NCI-H526 treated with DMSO at 0.1 percent for 48 hours (cell line): ENCODE measurements around the gene SPPL2B.
"Not testable (repeated sequence)": the region's sequence is repeated elsewhere in the genome, so short reads cannot be mapped to it uniquely, and the experiment has no call there.

Experiments used
- DNase-seq: peaks from one replicate; lab custom pipeline; 2025; lab: John Stamatoyannopoulos, UW

SPPL2B gene, protein sequence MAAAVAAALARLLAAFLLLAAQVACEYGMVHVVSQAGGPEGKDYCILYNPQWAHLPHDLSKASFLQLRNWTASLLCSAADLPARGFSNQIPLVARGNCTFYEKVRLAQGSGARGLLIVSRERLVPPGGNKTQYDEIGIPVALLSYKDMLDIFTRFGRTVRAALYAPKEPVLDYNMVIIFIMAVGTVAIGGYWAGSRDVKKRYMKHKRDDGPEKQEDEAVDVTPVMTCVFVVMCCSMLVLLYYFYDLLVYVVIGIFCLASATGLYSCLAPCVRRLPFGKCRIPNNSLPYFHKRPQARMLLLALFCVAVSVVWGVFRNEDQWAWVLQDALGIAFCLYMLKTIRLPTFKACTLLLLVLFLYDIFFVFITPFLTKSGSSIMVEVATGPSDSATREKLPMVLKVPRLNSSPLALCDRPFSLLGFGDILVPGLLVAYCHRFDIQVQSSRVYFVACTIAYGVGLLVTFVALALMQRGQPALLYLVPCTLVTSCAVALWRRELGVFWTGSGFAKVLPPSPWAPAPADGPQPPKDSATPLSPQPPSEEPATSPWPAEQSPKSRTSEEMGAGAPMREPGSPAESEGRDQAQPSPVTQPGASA

DNA sequence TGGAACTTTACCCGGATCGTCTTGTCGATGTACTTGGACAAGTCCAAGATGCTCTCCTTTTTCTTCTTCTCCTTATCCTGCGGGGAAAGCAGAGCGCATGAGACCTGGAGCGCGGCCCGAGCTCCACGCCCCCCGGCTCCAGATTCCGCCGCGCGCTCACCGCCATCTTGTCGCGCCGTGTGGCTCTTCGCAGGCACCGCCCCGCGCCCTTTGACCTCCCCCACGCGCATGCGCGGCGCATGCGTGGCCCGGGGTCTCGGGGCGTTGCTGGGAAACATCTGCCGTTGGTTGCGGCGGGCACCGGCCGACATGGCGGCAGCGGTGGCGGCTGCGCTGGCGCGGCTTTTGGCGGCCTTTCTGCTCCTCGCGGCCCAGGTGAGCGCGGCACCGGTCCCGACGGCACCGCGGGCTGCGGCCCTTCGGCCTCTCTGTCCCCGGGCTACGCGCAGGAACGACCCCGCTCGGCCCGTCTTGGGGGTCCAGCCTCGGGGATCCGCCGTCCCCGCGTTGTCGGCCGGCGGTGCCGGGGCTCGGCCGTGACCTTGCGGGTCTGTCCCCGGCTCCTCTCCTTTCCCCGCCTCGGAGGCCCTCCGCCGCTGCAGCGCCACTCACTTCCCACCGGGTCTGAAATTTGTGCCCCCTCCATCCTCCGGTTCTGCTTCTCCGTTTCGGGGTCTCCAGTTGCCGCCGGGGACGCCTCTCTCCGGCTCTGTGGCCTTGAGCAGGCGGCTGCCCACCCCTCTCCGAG lies at the start of gene SPPL2B, which contains the start of gene LSM7:
Gene SPPL2B (plus strand): TSS at position 284 of the 748 bp plus-strand sequence. CDS start 26 bp downstream, at position 310.
Gene LSM7 (minus strand): TSS at position 186 of the 748 bp plus-strand sequence. CDS start 20 bp downstream, at position 166.
- peak; percentile 56 for DNase-seq

DNA sequence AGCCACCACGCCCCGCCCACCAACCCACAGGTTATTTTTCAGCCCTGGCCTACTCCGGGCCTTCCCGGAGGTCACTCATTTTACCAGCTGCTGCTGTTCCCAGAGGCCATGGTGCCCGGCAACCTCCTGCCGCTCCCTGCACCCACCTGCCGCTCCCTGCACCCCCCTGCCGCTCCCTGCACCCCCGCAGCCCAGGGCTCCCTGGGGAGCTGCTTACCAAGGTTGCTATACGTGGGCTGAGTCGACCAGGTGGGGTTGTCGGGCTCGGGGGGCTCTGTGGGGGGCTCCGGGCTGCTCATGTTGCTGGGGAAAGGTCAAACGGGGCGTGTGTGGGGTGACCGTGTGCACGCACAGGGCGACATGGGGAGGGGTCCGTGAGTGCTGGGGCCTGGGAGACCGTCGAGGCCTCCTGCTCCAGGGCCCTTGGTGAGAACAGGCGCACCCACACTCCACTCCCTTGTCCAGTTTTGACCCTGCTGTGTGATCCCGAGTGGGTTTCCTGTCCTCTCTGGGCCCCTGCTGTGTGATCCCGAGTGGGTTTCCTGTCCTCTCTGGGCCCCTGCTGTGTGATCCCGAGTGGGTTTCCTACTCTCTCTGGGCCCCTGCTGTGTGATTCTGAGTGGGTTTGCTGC lies 47.7 kb upstream of the SPPL2B start:
- DNase-seq = no peak

DNA sequence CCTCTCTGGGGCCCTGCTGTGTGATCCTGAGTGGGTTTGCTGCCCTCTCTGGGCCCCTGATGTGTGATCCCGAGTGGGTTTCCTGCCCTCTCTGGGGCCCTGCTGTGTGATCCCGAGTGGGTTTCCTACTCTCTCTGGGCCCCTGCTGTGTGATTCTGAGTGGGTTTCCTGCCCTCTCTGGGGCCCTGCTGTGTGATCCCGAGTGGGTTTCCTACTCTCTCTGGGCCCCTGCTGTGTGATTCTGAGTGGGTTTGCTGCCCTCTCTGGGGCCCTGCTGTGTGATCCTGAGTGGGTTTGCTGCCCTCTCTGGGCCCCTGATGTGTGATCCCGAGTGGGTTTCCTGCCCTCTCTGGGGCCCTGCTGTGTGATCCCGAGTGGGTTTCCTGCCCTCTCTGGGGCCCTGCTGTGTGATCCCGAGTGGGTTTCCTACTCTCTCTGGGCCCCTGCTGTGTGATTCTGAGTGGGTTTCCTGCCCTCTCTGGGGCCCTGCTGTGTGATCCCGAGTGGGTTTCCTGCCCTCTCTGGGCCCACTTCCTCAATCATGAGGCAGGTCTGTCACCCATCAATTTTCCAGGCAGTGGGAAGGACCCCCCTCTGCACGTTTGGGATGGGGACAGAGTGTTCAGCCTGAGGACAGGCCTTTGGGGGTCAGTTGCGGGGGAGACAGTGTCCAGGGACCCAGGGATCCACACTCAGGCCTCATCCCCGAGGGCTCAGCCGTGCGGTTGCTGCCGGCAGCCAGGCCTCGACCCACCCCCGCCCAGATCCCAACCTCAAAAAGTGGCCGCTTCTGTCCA lies 47.0 kb upstream of the SPPL2B start:
- DNase-seq = not testable (repeated sequence)

DNA sequence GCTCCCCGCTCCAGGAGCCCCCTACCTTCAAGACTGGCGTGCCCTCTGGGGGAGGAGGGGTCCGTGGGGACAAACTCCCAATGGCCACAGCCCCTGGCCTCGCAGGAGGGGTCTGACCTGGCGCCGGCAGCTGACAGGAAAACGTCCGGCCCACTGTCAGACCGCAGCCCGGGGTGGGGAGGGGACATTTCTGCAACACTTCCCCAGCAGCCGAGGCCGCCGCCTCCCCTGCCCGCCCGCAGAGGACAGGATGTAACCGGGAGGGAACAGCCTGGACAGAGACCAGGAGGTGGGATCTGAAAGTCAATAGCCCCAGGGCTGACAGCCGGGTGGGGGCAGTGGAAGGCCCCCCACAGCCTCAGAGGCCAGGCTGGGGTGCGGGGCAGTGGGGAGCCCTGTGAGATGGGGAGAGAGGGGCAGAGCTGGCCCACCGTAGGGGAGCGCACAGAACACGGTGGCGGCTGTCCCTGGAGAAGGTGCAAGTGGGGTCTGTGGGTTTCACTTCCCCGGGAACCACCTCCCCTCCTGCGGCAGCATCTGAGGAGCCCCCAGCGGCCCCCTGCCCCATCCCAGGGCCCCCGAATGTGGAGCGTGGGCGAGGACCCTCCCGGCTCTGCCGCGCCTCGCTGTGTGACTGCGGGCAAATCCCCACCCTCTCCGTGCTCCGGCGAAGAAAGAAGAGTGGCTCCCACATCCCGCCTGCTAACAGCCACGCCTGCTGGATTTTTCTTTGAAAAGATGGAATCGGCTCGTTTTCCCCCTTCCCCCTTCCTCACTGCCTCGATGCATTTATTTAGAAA lies 46.2 kb upstream of the SPPL2B start, which contains the start of gene PEAK3:
Gene PEAK3 (minus strand): TSS at position 114 of the 800 bp plus-strand sequence. CDS start 1,244 bp downstream, outside the sequence.
- no peak for DNase-seq

DNA sequence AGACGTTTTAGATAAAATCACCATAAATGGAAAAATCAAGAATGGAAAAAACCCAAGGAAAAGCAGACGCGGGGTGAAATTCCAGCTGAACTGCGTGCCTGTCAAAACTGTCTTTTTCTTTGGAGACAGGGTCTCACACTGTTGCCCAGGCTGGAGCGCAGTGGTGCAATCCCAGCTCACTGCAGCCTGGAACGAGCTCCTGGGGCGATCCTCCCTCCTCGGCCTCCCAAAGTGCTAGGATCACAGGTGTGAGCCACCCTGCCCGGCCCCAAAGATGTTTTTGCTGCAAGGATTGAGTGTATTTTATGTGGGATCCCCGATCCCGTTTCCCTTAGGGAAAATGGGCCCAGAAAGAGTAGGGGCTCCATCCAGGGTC lies 45.6 kb upstream of the SPPL2B start:
- DNase-seq = no peak

DNA sequence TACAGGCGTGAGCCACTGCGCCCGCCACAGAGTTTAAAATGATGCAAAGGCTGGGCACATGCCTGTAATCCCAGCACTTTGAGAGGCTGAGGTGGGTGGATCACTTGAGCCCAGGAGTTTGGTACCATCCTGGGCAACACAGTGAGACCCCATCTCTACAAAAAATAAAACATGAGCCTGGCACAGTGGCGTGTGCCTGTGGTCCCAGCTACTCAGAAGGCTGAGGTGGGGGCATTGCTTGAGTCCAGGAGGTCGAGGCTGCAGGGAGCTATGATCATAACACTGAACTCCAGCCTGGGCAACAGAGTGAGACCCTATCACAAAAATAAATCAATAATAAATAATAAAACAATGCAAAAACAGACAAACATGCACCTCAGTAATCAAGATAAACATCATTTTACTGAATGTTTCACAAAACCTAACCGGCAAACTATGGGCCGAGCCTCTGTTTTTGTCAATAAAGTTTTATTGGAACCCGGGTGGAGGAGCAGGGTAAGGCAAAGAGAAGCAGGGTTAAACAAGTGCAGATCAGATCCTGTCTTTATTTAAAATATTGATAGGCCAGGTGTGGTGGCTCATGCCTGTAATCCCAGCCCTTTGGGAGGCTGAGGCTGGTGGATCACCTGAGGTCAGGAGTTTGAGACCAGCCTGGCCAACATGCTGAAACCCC lies 44.5 kb upstream of the SPPL2B start:
- DNase-seq = no peak

DNA sequence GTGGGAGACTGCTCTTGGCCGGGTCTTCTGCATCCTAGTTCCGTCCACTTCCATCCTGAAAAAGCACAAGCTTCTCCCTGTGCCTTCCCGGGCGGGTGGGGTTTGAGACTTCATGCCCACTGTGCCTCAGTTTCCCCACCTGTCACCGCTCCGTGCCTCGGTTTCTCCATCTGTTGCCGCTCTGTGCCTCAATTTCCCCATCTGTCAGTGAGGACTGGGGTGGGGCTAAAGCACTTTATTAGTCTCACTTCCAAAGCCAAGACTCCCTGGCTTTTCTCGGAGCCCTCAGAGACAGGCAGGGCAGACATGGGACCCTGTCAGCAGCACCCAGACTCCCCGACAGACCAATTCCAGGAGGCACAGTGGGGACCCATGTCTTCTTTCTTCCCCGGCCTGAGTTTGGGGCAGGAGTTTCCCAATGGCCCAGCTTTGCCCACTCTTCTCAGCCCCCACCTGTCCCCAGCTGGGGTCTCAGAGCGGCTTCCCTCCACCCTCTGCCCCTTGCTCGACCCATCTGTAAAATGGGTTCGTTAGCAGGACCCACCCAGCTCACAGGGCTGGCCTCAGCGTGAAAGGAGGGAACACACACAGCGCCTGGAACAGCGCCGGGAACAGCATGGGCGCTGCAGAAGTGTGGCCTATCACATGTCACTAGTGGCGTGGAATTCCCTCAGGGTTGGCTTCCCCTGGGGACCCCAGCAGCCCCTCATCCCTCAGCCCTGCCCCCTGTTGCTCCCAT lies 41.9 kb upstream of the SPPL2B start:
- no peak for DNase-seq

DNA sequence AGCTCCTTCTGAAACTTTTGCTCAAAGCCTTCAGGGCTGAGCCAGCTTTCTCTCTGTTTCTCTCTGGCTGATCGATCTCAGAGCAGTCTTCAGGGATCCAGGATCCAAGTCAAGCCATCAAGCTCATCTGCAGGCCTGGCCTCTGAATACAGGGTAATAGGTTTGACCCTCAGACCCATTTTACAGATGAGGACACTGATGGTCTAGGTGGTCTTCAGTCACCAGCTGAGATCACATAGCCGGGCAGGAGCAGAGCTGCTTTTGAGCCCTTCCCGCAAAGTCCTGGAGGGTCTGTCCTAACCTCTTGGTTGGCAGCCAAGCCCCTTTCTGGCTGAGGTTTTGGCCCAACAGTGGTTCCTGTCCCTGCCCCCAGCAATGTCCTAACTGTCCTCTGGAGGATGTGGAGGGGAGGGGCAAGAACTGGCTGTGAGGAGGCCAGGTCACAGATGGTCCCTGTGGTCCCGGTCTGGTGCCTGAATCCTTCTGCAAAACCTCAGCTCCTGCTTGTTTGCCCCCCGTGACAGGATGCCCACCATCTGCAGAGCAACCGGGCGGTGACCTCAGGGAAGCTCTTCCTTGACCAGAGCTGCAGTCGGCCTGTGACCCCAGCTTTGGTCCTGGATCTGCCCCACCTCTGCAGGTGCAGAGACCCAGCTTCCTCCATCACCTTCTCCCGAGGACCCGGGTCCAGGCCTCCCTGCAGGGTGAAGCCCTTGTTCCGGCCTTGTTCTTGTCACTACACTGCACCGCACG lies 40.7 kb upstream of the SPPL2B start:
- no peak for DNase-seq

DNA sequence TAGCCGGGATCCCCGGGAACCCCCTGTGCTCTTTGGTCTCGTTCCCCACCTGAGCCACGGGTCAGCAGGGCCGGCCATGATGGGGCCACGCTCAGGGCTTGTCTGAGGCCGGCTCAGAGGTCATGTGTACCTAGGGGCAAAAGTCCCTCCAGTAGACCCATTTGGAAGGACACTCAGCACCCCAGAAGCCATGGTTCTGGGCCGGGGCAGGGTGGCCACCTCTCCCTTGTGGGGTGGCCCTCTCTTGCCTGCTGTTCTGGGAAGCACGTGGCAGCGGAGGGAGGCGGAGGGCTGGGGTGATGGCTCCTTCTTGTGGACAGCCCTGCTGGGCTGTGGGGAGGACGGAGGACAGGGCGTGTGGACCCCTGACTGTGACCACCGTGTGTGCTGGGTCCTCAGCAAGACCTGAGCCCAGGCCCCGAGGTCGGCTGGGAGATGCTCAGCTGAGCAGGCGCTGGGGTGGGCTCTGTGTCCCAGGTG lies 40.1 kb upstream of the SPPL2B start:
- DNase-seq = peak; percentile 48

DNA sequence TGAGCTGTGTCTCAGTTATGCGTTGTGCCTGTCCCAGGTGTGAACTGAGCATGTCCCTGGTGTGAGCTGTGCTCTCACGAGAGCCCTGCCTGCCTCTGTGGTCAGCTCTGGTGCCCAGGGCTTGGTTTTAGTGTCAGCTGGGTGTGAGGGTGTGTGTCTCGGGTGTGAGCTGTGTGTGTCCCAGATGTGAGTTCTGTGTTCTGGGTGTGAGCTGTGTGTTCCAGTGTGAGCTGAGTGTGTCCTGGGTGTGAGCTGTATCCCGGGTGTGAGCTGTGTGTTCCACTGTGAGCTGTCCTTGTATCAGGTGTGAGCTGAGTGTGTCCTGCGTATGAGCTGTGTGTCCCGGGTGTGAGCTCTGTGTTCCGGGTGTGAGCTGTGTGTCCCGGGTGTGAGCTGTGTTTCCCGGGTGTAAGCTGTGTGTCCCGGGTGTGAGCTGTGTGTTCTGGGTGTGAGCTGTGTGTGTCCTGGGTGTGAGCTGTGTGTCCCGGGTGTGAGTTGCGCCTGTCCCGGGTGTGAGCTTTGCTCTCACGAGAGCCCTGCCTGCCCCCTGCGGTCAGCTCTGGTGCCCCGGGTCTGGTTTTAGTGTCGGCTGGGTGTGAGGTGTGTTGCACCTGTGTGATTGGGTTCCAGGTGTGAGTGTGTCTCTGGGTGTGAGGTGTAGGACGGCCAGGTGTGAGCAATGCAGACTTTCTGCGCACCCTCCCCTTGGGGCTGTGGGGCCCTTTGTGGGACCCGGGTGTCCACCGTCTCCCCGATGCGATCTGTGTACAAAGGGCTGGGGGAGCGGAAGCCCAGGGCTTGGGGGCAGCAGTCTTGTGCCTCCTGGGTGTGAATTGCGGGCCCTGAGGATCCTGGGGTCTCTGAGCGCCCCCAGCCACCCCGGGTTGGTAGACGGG lies 39.4 kb upstream of the SPPL2B start:
- DNase-seq = no peak

DNA sequence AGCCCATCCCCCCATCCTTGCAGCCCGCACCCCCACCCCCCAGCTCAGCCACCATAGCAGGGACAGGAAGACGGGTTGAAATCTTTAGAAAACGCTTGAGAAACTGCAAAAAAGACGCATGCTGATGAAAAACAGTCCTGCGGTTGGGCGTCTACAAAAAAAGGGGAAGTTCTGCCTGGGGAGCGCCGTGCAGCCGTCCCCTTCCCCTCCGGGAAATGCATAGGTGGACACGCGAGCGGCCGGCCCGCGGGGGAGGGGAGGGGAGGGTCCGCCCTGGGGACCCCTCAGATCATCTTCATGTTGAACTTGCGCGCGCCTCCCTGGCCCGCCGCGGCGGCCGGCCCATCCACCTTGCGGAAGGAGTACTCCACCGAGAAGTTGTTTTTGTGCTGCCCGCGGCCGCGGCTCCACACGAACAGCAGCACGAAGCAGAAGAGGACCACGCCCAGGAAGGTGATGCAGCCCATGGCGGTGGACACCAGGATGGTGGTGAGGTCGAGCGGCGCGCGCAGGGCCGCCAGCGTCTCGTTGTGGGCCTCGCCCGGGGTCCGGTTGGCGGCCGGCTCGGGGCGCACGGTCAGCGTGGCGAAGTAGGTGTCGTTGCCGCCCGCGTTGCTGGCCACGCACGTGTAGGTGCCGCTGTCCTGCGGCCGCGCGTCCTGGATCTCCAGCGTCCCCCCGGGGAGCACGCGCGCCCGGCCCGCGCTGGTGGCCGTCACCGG lies 38.6 kb upstream of the SPPL2B start:
- no peak for DNase-seq

DNA sequence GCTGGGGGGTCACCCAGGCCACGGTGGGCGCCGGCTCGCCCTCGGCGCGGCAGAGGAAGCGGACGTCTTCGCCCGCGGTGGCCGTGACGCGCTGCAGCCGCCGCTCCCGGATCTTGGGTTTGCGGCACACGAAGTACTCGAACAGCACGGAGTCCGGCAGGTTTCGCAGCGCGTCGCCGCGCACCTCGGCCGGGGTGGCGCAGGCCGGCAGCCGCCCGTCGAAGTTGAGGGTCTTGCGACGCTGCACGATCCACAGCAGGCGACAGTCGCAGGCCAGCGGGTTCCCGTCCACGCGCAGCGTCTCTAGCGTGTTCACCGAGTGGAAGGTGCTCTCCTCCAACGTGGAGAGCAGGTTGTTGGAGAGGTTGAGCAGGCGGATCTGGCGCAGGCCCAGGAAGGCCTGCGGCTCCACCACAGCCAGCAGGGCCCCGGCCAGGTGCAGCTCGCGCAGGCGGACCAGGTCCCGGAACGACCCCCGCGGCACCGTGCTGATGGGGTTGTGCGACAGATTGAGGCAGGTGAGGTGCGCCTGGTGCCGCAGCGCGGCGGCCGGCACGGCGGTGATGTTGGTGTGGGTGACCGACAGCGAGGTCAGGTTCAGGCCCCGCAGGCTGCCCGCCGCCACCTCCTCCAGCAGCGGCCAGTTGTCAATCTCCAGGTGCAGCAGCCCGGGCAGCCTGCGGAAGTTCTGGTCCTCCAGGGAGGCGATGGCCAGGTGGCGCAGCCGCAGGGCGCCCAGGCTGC lies 37.9 kb upstream of the SPPL2B start:
- DNase-seq = no peak

DNA sequence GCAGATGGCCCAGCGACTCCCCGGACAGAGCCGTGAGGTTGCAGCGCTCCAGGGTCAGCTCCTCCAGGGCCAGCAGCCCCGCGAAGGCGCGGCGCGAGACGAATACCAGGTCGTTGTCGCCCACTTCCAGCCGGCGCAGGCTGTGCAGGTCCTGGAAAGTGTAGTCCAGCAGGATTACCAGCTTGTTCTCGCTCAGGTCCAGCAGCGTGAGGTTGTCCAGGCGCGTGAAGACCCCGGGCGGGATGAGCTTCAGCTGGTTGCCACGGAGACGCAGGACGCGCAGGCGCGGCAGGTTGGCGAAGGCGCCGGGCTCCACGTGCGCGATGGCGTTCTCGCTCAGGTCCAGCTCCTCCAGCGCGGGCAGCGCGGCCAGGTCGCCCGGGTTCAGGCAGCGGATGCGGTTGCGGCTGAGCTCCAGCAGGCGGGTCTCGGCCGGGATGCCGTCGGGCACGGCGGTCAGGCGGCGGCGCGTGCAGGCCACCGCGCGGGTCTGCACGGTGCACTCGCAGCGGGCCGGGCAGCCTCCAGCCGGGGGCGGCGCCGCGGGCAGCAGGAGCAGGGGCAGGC lies 37.2 kb upstream of the SPPL2B start:
- no peak for DNase-seq

DNA sequence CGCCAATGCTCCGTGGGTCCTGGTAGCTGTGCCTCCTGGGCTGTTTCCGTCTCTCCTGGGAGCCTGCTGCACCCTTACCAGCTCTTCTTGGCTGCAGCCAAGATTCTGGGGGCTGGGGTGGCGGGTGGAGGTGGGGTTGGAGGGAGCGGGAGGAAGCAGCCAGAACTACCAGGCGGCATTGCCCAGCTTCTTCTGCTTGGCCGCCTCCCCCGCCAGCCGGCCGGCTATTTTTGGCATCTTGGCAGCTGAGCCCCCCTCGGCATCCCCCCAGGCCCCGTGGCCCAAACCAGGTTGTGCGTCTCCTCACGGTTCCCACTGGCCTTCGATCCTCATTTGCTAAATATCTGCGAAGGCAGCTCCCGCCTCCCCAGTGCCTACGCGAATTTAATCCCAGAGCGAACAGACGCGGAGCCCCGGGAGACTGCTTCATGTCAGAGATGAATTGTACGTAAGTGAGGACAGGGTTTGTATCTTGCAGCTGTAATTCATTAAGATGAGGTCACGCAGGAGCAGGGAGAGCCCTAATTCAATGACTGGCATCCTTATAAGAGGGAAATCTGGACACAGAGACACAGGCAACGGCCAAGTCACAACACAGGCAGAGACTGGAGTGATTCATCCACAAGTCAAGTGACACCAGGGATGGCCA lies 33.7 kb upstream of the SPPL2B start:
- no peak for DNase-seq

DNA sequence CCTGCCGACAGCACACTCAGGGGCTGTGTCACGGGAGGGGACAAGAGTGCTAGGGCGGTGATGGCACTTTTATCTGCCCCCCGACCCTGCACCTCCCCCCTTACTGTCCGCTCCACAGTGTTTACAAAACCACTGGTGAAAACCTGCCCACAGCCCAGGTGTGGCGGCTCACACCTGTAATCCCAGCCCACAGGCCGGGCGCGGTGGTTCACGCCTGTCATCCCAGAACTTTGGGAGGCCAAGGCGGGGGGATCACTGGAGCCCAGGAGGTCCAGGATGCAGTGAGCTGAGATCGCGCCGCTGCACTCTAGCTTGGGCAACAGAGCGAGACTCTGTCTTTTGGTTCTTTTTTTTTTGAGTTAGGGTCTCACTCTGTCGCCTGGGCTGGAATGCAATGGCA lies 32.3 kb upstream of the SPPL2B start:
- DNase-seq = no peak
